Rectal smooth muscle tissue (tissue), 1 donor: Measurements from ENCODE around the gene PSMD10.

Source experiments
- H3K27ac ChIP-seq: one replicate; pipeline ENCODE4 v1.7.0; 2013; ENCODE audit warnings: low read depth, low read length, inconsistent platforms
- H3K27me3 ChIP-seq: one replicate; pipeline ENCODE4 v1.7.0; 2013; ENCODE audit warnings: low read length; ENCODE audit not compliant: control insufficient read depth, insufficient read depth
- H3K36me3 ChIP-seq: one replicate; pipeline ENCODE4 v1.7.0; 2013; ENCODE audit warnings: low read length; ENCODE audit not compliant: control insufficient read depth, insufficient read depth
- H3K4me1 ChIP-seq: one replicate; pipeline ENCODE4 v1.7.0; 2013; ENCODE audit warnings: low read length; ENCODE audit not compliant: control insufficient read depth, insufficient read depth
- H3K4me3 ChIP-seq: one replicate; pipeline ENCODE4 v1.7.0; 2013; ENCODE audit warnings: low read length
- H3K9ac ChIP-seq: one replicate; pipeline ENCODE4 v1.7.0; 2013; ENCODE audit warnings: low read length

The PSMD10 gene

DNA sequence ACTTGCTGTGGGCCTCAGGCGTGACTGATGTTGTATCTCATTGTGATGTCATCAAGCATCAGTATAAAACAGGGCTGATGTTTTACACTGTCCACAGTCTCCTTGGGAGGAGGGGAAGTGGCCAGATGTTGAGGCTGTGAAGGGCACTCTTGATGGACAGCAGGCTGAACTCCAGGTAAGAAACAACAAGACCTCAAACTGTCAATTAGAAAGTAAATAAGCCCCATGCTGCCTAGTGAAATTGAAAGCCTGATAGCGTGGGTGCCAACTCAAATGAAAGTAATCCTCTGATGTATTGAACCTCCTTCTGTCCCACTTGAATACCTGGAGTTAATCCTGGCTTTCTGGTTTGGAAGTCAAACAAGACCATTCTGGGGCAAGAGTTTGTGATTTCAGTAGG lies 26.7 kb downstream of the PSMD10 start:
- no peaks in the 10 kb centered on the region for H3K36me3 ChIP-seq
- H3K4me3 ChIP-seq: no peak overlapping the region

DNA sequence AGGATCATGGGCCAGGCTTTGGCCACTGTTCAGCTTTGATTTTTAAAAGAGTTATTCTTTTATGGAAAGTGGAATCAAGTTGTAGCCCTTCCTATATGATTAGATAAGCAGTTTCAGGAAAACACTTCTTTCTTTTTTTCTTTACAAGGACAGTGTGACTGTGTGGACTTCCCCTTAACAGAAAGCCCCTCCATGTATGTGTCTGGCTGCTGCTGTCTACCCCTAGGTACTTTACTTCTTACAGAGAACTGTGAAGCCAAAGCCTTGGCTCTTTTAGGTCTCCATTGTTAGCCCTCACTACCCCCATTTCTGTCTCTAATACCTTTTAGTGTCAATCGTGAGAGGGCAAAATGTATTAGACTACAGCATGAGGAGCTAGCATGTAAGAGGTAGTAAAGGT lies 27.3 kb downstream of the PSMD10 start:
- no peaks in the 10 kb centered on the region for H3K4me1 ChIP-seq
- H3K36me3 ChIP-seq: no peaks in the 10 kb centered on the region
- no peak overlapping the region for H3K4me3 ChIP-seq
- peaks cover 2% of the 10 kb centered on the region for H3K27me3 ChIP-seq
- no peak overlapping the region for H3K27ac ChIP-seq
- no peak overlapping the region for H3K9ac ChIP-seq

More for the DNA sequence above, 26.7 kb downstream of the PSMD10 start:
- peaks cover 2% of the 10 kb centered on the region for H3K27me3 ChIP-seq
- no peaks in the 10 kb centered on the region for H3K4me1 ChIP-seq
- no peak overlapping the region for H3K9ac ChIP-seq
- no peak overlapping the region for H3K27ac ChIP-seq

DNA sequence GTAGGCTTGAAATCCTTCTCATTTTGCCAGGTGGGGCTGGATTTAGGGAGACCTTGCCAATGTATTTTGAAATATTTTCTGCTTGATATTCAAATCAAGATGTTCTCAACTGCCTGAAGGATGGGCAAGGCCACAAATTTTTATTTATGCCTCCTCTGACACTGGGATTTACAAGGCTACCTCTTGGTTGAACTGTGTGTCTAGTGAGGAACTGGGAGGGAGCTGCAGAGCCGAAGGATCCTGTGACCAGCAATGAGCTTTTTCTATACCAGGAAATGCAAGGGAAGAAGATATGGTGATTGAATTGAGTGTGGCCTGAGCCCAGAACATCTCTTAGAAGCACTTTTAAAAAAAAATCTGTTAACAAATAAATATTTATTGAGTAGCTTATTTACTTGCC lies 31.5 kb downstream of the PSMD10 start:
- Histone ChIP-seq H3K27ac (no peak overlapping the region), H3K9ac (no peak overlapping the region), H3K27me3 (no peaks in the 10 kb centered on the region), H3K4me3 (no peak overlapping the region), H3K4me1 (no peaks in the 10 kb centered on the region), H3K36me3 (no peaks in the 10 kb centered on the region)

DNA sequence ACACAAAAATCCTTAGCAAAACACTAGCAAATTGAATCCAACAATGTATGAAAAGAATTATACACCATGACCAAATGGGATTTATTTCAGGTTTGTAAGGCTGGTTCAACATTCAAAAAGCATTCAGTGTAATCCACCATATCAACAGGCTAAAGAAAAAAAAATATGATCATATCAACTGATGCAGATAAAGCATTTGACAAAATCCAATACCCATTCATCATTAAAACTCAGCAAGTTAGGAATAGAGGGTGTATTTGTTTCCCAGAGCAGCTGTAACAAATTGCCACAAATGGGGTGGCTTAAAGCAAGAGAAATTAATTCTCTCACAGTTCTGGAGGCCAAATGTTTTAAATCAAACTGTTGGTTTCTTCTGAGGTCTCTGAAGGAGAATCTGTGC lies 35.8 kb downstream of the PSMD10 start:
- no peaks in the 10 kb centered on the region for H3K27me3 ChIP-seq
- H3K36me3 ChIP-seq: no peaks in the 10 kb centered on the region

DNA sequence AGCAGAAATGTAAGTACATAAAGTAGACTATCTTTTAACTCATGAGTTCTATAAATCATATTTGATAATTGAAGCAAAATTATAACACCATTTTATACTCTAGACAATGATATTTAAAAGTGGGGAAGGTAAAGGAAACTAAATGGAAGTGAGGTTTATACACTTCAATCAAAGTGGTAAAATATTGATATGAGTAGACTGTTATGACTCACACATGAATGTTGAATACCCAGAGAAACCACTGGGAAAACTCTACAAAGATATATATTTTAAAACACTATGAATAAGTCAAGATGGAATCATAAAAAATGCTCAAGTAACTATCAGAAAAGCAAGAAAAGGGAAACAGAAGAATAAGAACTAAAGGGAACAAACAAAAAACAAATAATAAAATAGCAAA lies 38.1 kb downstream of the PSMD10 start:
- no peak overlapping the region for H3K9ac ChIP-seq
- no peaks in the 10 kb centered on the region for H3K36me3 ChIP-seq
- no peaks in the 10 kb centered on the region for H3K27me3 ChIP-seq
- H3K27ac ChIP-seq: no peak overlapping the region
- H3K4me3 ChIP-seq: no peak overlapping the region
- H3K4me1 ChIP-seq: no peaks in the 10 kb centered on the region

More for the DNA sequence above, 35.8 kb downstream of the PSMD10 start:
- H3K9ac ChIP-seq: no peak overlapping the region
- no peak overlapping the region for H3K4me3 ChIP-seq
- no peak overlapping the region for H3K27ac ChIP-seq
- no peaks in the 10 kb centered on the region for H3K4me1 ChIP-seq

DNA sequence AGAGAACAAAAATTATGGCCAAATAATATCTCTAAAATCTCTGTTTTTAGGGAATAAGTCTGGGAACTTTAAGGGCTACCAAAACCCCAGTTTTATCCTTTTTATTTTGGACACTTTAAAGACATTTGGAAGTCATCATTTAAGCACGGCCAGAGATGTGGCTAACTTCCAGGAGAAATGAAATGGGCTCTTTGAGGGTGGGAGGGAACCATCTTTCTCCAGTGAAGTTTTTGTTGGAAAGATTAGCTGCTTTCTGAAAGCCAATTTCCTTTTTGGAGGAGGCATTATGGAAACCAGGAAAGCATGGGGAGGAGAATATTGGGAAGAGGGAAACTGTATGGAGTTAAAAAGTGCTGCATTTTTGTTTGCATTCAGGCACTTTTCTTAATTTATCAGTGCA lies 41.7 kb downstream of the PSMD10 start:
- Histone ChIP-seq H3K27ac (no peak overlapping the region), H3K4me3 (no peak overlapping the region), H3K27me3 (no peaks in the 10 kb centered on the region)

DNA sequence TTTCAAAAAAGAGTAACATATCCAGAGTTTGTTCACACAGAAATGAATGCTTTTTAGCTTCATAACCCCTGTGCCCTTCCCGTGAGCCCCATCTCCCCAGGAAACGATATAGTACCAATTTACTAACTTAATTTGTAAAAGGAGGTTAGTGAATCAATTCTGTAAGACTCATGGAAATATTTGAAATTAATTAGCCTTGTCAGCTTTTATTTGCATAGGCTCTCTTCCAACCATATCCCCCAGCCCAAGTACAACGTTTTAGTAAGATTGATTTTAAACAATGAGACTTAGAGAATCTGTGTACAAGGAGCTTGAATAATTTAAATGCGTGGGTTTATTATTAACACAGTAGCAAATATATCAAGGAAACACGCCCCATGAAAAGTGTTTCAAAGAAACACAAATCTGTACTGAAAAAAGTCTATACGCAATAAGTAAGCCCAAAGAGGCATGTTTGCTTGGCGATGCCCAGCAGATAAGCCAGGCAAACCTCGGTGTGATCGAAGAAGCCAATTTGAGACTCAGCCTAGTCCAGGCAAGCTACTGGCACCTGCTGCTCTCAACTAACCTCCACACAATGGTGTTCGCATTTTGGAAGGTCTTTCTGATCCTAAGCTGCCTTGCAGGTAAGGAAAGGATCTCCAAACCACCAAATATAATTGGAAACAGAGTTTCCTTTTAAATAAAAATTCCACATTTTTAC lies 46.6 kb downstream of the PSMD10 start, which contains the start of gene VSIG1:
Gene VSIG1, plus strand, starts transcription at position 512 of the 703 bp plus-strand sequence. Its CDS starts 66 bp downstream, at position 578.
- Histone ChIP-seq H3K4me1 (no peaks in the 10 kb centered on the region), H3K27ac (no peak within 1 kb of the TSS), H3K4me3 (no peak within 1 kb of the TSS), H3K9ac (no peak within 1 kb of the TSS), H3K27me3 (no peaks in the 10 kb centered on the region), H3K36me3 (no peaks in the 10 kb centered on the region)

More for the DNA sequence above, 41.7 kb downstream of the PSMD10 start:
- Histone ChIP-seq H3K4me1 (no peaks in the 10 kb centered on the region), H3K36me3 (no peaks in the 10 kb centered on the region), H3K9ac (no peak overlapping the region)

DNA sequence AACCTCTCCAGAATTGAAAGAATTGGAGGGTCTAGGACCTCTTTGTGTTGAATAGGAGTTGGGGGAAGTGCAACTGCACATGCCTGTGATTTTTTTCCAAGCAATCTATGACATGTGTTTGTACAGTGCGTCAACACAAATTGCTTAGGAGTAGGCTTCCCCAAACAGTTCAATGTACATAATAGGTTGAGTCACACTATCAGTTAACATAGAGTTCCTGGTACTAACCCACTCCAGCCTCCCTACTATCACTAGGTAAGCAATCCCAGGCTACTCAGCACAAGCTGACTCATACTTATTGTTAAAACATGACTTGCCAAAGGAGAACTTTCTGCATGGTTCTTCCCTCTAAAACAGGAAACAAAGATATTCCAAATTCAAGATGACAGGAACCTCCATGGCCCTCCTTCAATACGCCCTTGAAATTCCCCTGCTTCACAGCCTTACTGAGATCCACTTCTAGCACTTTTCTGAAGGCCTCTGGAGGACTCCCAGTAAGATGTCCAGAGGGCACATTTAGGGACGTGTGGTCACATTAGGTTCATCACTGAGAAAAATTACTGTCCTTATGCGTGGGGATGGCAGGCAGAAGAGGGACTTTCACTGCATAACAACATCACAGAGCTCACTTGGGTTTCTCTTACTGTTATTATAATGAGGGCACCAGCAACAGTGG lies 54.9 kb downstream of the PSMD10 start:
- Histone ChIP-seq H3K27ac (no peak overlapping the region), H3K36me3 (no peaks in the 10 kb centered on the region), H3K27me3 (no peaks in the 10 kb centered on the region), H3K9ac (no peak overlapping the region), H3K4me1 (no peaks in the 10 kb centered on the region), H3K4me3 (no peak overlapping the region)

DNA sequence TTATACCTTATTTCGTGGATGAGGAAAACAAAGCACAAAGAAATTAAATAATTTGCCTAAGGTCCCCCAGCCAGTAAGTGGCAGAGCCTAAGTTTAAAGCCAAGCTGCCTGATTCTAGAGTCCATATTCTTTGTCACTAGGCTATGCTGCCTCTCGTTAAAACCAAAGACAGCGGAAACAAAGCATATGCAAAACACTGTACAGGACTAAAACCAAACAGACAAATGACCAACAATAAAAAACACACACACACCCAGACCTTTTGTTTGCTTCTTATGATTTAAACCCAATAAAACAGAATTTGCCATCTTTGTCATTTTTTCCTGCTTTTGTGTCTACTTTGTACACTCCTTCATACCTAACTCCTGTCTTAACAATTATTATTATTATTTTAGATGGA lies 56.6 kb downstream of the PSMD10 start:
- H3K4me3 ChIP-seq: no peak overlapping the region
- no peak overlapping the region for H3K9ac ChIP-seq
- no peaks in the 10 kb centered on the region for H3K4me1 ChIP-seq
- H3K36me3 ChIP-seq: no peaks in the 10 kb centered on the region
- no peaks in the 10 kb centered on the region for H3K27me3 ChIP-seq
- H3K27ac ChIP-seq: no peak overlapping the region
